ENCODE data around the gene GIT1. TPM values are rescaled to one million over a fixed set of nuclear protein-coding genes. Genes with fewer than 3 reads are reported as not detected.

Gene GIT1
- total and polyA plus RNA-seq, 8 donors = 15.1 to 27.6 (median 18.3) TPM

DNA sequence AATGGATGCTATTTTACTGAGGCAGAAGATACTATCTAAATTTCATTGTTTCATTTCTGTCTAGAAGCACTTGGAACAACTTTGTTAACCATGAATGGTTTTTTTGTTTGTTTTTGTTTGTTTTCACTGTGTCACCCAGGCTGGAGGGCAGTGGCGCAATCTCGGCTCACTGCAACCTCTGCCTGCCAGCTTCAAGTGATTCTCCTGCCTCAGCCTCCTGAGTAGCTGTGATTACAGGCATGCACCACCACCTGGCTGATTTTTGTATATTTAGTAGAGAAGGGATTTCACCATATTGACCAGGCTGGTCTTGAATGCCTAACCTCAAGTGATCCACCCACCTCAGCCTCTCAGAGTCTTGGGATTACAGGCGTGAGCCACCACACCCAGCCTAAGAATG, 63.1 kb downstream of the GIT1 start:
- FAIRE-seq = no peak
- no peaks in the 10 kb centered on the region for H3K9me3 ChIP-seq

DNA sequence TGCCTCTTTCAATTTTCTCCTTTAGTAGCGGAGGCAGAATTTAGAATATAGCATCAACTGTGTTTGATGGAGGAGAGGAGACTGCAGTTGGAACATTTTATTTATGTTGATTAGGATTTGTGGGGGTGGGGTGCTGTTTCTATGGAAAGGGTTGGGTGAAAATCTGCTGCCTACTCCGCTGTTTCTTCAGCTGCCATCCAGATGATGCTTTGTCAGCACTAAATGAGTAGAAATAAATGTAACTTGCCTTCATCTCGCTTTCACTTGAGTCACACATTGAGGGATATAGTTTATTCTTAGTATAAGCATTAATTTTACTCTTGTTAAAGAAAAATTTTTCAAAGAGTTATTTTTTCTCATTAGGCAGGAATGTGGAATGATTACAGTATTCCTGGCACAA, 64.8 kb downstream of the GIT1 start:
- no peak for DNase-seq

More for the DNA sequence above, 63.1 kb downstream of the GIT1 start:
- DNase-seq (no peak), ATAC-seq (no peak)
- Histone ChIP-seq H3K36me3 (peaks cover 0 to 24% (median 4%) of the 10 kb centered on the region in 3 donors), H3K27ac (no peak overlapping the region), H3K4me3 (no peak overlapping the region), H3K4me1 (no peaks in the 10 kb centered on the region), H3K27me3 (no peaks in the 10 kb centered on the region)
- 91 to 93% methylated on average over 3 of the region's 3 CpGs for WGBS, 2 donors
- intact Hi-C loops (cut with DNase I) = no loop called here
- TF ChIP-seq, protein P1, sequence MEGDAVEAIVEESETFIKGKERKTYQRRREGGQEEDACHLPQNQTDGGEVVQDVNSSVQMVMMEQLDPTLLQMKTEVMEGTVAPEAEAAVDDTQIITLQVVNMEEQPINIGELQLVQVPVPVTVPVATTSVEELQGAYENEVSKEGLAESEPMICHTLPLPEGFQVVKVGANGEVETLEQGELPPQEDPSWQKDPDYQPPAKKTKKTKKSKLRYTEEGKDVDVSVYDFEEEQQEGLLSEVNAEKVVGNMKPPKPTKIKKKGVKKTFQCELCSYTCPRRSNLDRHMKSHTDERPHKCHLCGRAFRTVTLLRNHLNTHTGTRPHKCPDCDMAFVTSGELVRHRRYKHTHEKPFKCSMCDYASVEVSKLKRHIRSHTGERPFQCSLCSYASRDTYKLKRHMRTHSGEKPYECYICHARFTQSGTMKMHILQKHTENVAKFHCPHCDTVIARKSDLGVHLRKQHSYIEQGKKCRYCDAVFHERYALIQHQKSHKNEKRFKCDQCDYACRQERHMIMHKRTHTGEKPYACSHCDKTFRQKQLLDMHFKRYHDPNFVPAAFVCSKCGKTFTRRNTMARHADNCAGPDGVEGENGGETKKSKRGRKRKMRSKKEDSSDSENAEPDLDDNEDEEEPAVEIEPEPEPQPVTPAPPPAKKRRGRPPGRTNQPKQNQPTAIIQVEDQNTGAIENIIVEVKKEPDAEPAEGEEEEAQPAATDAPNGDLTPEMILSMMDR (IDR thresholded peaks at IDR 0.05) = no peak

More for the DNA sequence above, 64.8 kb downstream of the GIT1 start:
- Histone ChIP-seq H3K27me3 (no peaks in the 10 kb centered on the region), H3K9me3 (no peaks in the 10 kb centered on the region), H3K4me3 (no peak overlapping the region), H3K4me1 (no peaks in the 10 kb centered on the region), H3K36me3 (peaks cover 0 to 23% (median 4%) of the 10 kb centered on the region in 3 donors), H3K27ac (no peak overlapping the region)
- no peak for FAIRE-seq
- WGBS, 2 donors = 94% methylated on average over 3 of the region's 3 CpGs
- no peak for ATAC-seq
- intact Hi-C loops (cut with DNase I) = no loop called here
- TF ChIP-seq, protein P1 (IDR thresholded peaks at IDR 0.05) = no peak

Other genes starting within 250 kb of the GIT1 start
- 10 to 100 TPM; 15.6 to 31.8 (median 18.5) TPM for gene TAOK1, start 199.3 kb downstream of the GIT1 start, total RNA-seq
- 1 to 10 TPM; 5.4 to 6.6 TPM for gene TAOK1, start 199.3 kb downstream of the GIT1 start, polyA plus RNA-seq
- 1 to 10 TPM; 4.6 to 9.6 (median 6.5) TPM for gene ABHD15, start 22.6 kb downstream of the GIT1 start, total RNA-seq
- 10 to 100 TPM in 1 of 2 donors, 1 to 10 TPM in 1; 3.9 to 10.6 TPM for gene ABHD15, start 22.6 kb downstream of the GIT1 start, polyA plus RNA-seq
- 10 to 100 TPM; 16.5 to 45.4 (median 21.5) TPM for gene TP53I13, start 20.9 kb downstream of the GIT1 start, total RNA-seq
- gene TP53I13, start 20.9 kb downstream of the GIT1 start, polyA plus RNA-seq = 100 to 1,000 TPM; 120 to 176 TPM
- gene ANKRD13B, start 3.5 kb upstream of the GIT1 start, total RNA-seq = 1 to 10 TPM; 1.0 to 5.8 (median 2.8) TPM
- gene ANKRD13B, start 3.5 kb upstream of the GIT1 start, polyA plus RNA-seq = 1 to 10 TPM; 5.0 to 5.8 TPM
- gene CORO6, start 33.3 kb upstream of the GIT1 start, total RNA-seq = 1 to 10 TPM in 1 of 6 donors, under 1 TPM in 5; 0.20 to 1.9 (median 0.53) TPM
- 1 to 10 TPM; 3.7 to 4.4 TPM for gene CORO6, start 33.3 kb upstream of the GIT1 start, polyA plus RNA-seq